ENCODE data around the gene CARMIL1.

CARMIL1 gene

DNA sequence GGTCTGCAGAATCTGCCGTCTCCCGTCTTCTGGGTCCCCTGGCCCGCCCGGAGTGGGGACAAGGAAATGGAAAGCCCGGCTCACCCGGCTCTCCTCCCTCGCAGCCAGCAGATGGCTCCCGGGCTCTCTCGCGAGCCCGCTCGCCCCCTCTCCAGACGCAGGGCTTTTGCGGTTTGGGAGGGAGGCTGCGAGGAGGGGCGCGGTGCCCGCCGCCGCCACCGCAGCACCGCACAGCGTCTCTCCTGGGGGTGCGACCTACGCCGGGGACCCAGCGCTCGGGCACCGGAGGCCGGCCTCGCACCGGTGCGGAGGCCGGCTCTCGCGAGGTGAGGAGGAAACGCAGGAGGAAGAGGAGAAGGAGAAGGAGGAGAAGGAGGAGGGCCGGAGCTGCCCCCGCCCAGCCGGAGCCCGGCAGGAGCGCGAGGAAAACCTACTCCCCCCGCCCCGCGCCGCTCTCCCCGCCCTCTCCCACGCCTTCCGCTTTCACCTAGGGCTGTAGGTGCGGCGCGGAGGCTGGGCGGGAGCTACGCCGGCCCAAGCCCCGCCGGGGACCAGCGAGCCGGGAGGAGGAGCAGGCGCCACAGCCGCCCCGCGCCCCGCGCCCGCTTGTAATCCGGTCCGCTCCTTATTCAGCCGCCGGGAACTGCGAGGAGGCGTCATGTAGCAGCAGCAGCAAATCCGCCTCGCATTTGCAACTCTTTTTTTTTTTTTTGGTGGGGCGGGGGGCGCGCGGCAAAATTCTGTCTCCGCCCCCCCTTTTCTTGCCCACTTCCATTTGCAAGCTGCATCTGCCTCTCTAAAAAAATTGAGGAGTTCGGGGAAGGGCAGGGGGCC is at the start of gene CARMIL1:
Gene CARMIL1 (plus strand): TSS at position 461 of the 834 bp plus-strand sequence. CDS start 422 bp downstream, outside the sequence.
- peak; percentile 7 to 48 (median 34) for DNase-seq (ENCODE audit: low read depth in 3 of 3, low spot score in 1 of 3)

DNA sequence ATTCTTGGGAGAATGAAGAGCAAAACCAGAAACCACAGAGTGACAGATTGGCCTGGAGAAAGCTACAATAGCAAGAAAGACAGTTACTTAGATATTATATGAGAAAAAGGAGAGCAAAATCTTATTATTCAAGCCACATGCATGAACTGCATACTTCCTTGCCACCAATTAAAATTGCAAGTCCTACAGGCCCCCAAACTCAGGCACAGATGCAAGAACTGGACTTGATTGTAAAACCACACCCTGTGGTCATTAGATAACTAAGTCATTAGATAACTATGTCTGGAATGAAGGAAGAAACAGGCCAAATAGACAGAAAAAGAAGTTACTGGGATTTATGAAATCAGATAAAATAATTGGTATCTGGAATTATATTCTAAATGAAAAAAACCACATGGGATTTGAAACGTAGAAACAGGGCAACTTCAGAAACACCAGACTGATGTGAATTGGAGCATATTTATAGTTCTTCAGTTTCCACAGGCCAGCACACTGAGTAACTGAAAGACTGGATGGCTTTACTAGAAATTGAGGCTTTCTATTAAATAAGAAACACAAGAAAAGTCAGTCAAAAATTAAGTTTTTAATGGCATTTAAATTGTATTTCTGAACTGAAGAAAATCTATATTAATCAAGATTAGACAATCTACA is 49.4 kb upstream of the CARMIL1 start:
- DNase-seq (ENCODE audit: low read depth in 3 of 3, low spot score in 1 of 3) = no peak

DNA sequence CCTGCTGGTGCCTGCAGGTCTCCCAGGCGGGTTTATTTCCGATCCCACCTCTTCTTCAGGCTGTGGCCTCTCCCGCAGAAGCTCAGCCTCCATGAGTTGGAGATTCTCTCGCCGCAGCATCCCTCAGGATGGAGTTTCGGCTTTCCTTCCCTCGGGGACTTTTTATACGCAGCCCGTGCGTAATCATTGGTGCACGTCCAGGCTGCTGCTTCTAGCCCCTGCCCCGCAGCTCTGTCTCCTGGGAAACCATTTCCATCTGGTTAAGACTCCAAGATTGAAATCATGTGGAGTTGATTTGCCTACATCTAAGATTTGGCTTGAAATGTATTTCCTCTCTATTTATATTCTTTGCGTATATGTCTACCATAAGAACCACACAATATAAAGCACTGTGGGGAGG is 46.7 kb upstream of the CARMIL1 start:
- DNase-seq (ENCODE audit: low read depth in 3 of 3, low spot score in 1 of 3) = no peak

DNA sequence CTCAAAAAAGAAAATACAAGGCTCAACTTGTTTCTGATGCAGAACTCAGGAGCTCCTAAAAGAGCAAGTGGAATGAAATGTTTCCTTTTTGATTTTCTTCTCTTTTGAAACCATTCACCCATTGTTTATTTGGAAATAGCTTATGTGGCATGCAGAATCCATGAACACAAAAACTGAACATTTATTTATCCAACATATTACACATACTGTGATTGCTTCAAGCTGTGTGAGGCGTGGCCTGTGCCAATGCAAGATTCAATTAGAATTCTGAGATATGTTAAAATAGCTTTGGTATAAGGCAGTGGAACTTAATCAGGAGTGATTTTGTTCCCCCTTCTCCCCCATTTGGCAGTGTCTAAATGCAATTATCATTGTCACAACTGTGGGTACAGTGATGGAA is 45.9 kb upstream of the CARMIL1 start:
- DNase-seq (ENCODE audit: low read depth in 3 of 3, low spot score in 1 of 3) = no peak

DNA sequence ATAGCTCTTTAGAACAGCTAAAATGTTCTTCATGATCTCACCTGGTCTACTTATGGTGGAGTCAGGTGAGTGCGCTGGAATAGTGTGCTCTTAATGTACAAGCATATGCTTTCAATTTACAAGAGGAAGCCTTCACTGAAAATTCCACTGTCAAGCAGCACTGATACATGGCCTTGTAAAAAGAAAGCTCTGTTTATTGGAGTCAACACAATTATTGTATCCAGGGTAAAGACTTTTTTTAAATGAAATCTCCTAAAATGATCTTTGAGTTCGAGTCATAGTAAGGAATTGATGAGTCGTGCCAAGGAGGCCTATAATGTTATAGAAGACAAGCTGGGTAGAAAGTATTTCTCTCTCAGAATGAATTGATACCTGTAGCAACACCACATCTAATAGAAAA is 41.6 kb upstream of the CARMIL1 start:
- no peak for DNase-seq (ENCODE audit: low read depth in 3 of 3, low spot score in 1 of 3)

DNA sequence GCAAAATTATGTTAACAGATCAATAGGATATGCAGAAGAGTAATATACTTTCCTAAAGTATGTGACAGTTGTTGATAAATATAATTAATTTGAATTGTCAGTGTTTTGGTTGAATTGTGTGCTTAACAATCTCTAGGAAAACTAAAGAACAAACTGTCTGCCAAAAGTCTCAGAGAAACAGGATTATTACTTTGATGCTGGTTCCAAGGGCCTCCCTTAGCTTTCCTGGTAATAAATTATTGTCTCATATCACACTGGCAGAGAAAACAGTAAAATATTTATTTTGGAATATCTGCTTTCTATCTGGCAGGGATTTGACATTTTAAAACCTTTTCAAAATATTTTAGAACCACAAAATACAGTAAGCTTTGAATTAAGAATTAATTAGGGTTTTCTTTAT is 40.1 kb upstream of the CARMIL1 start:
- DNase-seq (ENCODE audit: low read depth in 3 of 3, low spot score in 1 of 3) = no peak

DNA sequence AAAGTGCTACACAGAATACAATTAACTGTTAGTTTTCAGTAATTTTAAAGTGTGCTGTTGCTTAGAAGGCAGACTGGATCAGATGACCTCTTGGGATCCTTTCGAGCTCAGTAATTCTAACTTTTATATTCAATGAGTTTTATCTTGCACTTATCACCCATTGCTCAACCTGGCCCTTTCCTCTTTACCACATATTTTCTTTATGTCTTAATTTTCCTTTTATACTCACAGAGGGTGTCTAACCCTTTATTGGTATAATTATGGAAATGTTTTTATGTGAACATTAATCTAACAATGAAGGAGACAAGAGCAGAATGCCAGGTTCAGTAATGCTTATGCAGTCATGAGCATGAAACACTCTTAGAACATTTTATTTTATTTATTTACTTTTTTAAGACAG is 39.7 kb upstream of the CARMIL1 start:
- DNase-seq (ENCODE audit: low read depth in 3 of 3, low spot score in 1 of 3) = no peak

DNA sequence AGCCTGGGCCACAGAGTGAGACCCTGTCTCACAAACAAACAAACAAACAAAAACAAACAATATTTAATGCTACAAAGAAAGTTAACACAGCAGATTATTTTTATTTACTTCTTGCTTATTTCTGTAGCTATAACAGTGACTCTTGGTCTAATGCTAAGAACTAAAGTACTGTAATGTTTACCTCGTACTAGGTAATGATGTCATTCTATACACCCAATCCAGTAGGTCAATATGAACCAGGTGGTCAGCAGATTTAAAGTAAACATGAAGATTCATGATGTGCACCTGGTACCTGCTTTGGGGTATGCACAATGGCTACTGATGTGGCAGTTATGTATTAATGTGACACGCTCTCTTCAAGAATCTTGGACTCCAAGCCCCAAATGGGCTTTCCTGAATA is 36.6 kb upstream of the CARMIL1 start:
- DNase-seq (ENCODE audit: low read depth in 3 of 3, low spot score in 1 of 3) = no peak

DNA sequence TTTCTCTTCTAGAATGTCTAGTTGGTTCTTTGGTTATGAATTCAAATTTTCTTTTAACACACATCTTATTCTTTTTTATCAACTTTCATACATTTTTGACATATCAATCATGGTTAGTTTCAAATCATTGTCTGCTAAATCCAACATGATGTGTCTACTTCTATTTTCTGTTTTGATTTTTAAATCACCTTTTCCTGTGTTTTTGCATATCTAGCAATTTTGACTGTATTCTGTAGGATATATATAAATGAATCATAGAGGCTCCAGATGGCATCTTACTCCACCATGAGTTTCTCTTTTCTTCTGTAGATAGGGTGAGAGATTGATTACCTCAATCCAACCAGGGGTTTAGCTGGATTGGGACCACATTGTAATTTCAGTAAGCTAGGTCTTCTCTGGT is 34.3 kb upstream of the CARMIL1 start:
- no peak for DNase-seq (ENCODE audit: low read depth in 3 of 3, low spot score in 1 of 3)

DNA sequence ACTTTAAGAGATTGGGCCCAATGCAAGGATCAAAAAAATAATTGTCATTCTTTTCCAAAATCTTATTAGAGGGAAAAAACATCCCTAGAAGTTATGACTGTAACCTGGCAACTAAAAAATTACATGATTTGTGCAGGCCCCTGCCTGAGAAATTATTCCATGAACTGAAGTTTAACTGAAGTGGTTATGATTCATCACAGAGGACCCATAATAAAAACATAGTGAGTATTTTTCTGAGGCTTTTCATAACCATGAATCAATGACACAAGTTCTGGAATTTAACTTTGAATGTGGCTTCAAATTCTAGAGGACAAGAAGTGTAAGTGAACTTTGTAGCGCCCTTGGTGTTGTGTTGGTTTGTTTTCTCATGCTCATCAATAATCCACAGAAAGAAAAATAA is 31.1 kb upstream of the CARMIL1 start:
- DNase-seq (ENCODE audit: low read depth in 3 of 3, low spot score in 1 of 3) = no peak

DNA sequence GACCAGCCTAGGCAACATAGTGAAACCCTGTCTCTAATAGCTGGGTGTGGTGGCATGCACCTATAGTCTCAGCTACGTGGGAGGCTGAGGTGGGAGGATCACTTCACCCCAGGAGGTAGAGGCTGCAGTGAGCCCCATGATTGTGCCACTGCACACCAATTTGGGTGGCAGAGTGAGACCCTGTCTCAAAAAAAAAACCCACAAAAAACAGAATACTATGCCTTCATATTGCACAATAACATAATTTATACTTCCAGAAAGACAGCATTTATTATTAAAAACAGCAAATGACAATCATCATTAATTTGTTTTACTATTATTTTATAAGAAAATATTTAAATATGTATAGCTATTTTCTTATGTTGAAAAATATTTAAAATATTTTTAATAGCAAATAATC is 30.0 kb upstream of the CARMIL1 start:
- DNase-seq (ENCODE audit: low read depth in 3 of 3, low spot score in 1 of 3) = no peak

DNA sequence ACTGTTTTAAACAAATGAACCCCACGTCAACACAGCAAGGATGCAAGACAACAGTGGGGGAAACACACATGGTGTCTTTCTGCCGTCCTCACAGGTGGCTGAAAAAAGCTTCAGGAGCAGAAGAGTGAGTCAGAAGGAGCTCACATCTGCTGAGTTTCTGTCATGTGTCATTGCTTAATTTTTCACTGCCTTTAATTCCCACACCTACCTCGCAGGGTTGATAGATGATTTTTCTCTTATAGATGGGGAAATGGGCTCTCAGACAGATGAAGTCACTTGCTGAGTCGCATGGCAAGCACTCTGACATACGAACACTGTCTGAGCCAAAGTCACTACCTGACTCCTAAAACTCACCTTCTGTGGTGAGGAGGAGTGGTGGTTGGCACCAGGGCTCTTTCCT is 28.3 kb upstream of the CARMIL1 start:
- DNase-seq (ENCODE audit: low read depth in 3 of 3, low spot score in 1 of 3) = no peak

DNA sequence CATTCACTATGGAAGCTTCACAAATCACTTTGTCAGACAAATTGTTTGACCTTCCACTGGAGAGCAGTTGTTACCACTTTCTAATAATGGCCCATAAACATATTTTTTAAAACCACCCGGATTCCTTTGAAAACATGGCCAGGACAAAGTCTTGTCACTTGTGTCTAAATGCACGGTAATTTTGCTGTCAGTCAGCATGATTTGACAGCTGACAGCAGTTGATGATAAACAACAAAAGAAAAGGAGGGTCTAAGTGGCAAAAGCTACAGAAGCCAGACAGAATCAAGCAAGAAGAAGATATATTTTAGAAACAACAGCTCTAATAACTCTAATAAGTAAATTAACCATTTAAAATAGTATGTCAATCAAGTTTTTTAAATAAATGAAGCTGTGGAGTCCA is 27.7 kb upstream of the CARMIL1 start:
- DNase-seq (ENCODE audit: low read depth in 3 of 3, low spot score in 1 of 3) = no peak

DNA sequence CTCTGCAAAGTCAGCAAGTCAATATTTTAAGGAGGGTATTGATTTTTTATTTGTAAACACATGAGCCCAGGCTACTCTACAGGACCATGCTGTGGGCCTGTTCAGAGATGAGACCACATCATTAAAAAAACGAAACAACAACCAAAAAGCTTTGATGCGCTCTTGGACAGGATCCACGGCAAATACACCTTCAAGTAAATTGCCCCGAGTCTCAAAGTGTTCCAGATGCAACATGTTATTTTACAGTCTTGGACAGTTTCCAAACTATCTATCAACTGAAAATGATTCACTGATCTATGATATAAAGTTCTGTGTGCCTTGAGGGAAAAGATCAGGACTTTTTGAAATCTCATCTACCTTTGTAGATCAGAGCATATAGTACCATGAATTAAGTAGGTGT is 25.8 kb upstream of the CARMIL1 start:
- no peak for DNase-seq (ENCODE audit: low read depth in 3 of 3, low spot score in 1 of 3)

DNA sequence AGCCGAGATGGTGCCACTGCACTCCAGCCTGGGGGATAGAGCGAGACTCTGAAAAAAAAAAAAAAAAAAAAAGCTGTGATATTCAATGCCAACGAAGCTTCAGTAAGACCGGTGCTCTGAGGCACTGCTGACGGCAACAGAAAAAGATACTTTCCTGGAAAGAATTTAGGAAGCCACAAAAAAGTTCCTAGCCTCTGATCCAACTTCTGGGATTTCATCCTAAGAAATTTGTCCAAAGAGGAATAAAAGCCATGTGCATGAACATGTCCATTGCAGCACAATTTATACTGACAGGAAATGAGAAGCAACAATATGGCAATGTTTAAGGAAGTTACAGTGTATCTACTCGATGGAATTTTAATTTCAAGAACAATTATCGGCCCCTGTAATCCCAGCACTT is 24.5 kb upstream of the CARMIL1 start:
- DNase-seq (ENCODE audit: low read depth in 3 of 3, low spot score in 1 of 3) = no peak

DNA sequence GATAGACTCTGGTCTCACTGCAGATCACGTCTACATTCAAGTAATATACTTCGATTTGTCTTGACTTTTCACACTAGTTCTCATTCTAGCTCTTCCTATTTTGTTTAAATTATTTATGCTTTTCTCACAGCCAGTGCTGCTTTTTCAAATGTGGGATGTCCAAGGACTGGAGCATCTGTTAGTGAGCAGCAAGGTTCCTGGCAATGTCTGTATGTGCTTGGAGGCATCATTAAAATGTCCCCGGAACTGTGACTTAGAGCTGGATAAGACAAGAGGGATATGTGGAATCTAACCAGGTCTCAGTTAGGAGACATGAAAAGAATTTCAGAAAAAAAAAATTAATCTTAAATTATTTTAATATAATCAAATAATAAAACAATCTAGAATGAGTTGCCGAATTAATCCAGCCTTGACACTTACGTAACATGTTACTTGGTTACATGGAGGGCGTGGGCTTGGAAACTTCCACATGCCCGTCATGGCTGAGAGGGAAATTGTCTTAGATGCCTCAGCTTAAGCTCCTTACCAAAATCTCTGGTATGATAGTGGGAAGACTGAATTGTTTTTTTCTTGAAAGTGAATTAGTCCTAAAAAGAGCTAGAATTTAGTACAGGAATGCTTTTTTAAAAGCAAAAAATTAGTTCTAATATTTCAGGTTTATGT is 21.4 kb upstream of the CARMIL1 start:
- DNase-seq (ENCODE audit: low read depth in 3 of 3, low spot score in 1 of 3) = no peak

DNA sequence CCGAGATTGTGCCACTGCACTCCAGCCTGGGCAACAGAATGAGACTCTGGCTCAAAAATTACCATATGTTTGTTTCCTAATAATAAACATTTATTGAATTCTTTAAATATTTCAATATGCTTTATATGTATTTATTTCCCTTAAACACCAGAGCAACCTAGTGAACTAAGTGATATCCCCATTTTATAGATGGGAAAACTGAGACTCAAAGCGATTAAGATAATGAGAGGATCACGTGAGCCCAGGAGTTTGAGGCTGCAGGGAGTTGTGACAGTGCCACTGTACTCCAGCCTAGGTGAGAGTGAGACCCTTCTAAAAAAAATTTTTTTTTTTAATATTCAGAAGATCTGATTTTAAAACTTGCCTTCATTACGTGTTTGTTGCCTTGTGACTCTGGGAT is 19.4 kb upstream of the CARMIL1 start:
- no peak for DNase-seq (ENCODE audit: low read depth in 3 of 3, low spot score in 1 of 3)

DNA sequence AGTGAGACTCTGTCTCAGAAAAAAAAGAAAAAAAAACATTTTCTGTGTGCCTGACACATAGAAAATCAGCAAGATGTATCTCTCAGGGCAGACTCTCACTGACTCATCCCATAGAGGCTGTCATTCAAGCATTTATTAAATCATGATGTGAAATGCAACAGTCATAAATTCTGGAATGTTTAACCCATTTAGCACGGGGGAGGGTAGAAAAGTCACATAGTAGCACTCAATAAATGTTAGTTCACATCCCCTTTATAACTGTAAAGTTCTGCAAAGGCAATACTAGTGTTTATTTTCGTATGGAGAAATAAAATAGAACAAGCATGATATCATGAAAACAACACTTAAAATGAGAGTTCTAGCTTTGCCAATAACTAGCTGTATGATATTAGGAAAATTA is 15.5 kb upstream of the CARMIL1 start:
- no peak for DNase-seq (ENCODE audit: low read depth in 3 of 3, low spot score in 1 of 3)

DNA sequence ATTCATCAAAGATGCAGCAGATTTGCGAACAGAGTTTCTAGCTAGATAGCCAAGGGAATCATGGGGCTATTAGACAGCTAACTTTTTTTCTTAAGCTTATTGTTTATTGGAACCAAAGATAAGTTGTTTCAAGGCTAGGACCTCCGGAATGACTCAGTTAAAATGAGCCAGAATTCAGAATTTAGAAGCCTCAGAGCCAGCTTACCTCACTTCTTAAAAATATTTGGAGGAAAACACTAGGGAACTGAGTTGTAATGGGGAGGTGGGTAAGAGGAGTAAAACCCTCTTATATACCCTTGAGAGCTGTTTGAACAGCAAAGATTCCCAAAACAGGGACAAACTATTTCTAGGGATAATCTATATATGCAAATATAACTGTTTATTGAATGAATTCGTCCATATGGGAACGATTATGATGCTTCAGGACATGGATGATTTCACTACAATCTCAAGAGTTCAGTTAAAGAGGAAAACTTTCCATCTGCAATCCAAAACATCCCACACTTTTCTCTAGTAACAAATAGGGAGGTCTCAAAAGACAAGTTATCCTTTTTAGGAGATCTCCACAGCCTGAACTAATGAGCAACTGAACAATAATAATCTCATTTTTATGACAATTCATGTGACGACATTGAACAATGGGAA is 12.6 kb upstream of the CARMIL1 start:
- no peak for DNase-seq (ENCODE audit: low read depth in 3 of 3, low spot score in 1 of 3)

DNA sequence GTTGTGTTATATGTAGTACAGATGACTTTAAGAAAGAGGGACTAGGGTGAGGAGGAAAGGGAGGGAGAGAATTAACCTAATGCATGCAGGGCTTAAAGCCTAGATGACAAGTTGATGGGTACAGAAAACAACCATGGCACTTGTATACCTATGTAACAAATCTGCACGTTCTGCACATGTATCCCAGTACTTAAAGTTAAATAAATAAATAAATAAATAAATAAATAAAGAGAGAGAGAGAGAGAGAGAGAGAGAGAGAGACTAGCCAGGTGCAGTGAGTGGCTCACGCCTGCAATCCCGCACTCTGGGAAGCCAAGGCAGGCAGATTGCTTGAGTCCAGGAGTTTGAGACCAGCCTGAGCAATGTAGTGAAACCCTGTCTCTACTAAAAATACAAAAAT is 11.5 kb upstream of the CARMIL1 start:
- DNase-seq (ENCODE audit: low read depth in 3 of 3, low spot score in 1 of 3) = no peak

DNA sequence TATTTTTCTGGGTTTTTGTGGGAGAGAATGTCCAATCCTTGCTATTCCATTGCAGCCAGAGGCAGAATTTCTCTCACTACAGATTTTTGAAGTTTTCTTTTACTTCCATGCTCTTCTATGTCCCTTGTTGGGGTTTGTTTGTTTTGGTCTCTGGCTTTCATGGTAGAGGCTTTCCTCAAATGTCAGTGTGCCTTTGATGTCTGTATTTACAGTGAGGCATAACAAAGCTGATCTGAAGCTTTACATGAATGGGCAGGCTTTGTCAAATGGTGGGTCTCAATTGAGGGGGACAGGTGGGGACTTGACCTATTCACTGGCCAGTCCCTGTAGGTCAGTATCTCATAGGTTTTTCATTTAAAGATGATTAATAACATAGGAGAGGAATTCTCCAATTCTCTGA is 8.6 kb upstream of the CARMIL1 start:
- no peak for DNase-seq (ENCODE audit: low read depth in 3 of 3, low spot score in 1 of 3)

DNA sequence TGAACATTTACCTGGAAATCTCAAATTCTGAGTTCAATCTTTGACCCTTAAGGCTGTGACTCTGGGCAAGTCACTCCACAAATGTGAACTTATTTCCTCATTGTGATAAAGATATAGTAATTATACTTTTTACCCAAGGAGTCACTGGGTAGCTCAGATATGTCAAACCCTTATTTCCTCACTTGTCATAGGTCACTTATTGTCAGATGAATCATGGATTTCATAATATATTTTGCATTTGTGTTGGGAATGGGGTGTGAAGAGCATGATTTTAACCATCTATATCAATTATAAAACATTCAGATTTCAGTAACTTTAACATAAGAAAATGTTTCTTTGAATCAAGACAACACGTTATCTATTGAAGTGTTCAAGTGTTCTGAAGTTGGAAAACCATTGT is 3.7 kb upstream of the CARMIL1 start:
- no peak for DNase-seq (ENCODE audit: low read depth in 3 of 3, low spot score in 1 of 3)
